Lower lobe of right lung (tissue), 2 donors: ENCODE results near the gene ZCCHC2. TPM values are rescaled to one million over a fixed set of nuclear protein-coding genes. Genes with fewer than 3 reads are reported as not detected.

Experiments
- ATAC-seq, 2 donors: fragments of 200-7000 bp; cut with Tn5 transposase; one replicate each; pipeline ENCODE4 v1.9.1; 2020 to 2022; ENCODE audit warnings: mild to moderate bottlenecking in 2 of 2, moderate library complexity in 2 of 2
- DNase-seq: peaks from one replicate; pipeline ENCODE4 v3.0.0-alpha.2; 2020
- H3K27ac ChIP-seq: fragments of 200-600 bp; one replicate; pipeline ENCODE4 v1.8.0; 2022
- H3K27me3 ChIP-seq: fragments of 200-600 bp; one replicate; pipeline ENCODE4 v1.8.0; 2022; ENCODE audit warnings: low read depth
- H3K36me3 ChIP-seq: fragments of 200-600 bp; one replicate; pipeline ENCODE4 v1.8.0; 2022; ENCODE audit warnings: mild to moderate bottlenecking
- H3K4me1 ChIP-seq: fragments of 200-600 bp; one replicate; pipeline ENCODE4 v1.8.0; 2022
- H3K4me3 ChIP-seq: fragments of 200-600 bp; one replicate; pipeline ENCODE4 v1.8.0; 2022; ENCODE audit warnings: mild to moderate bottlenecking
- H3K9me3 ChIP-seq: fragments of 200-600 bp; one replicate; pipeline ENCODE4 v1.8.0; 2022
- intact Hi-C: fragments of 100-400 bp; cut with DNase I; formaldehyde crosslinking; loops from one replicate; pipeline ENCODE4 v1.11.0; 2022
- total RNA-seq: library from RNA; stranded (reverse); fragmentation: NEBNext Ultra II Directional; extraction: Animal tissue kit (Norgen Biotek cat#: 25700); gene quantifications from one replicate; pipeline ENCODE4 v1.2.1, GENCODE V29; 2021
- TF ChIP-seq, protein P1 (sequence below): fragments of 200-600 bp; IDR thresholded peaks from one replicate; pipeline ENCODE4 v1.8.0; 2022; ENCODE audit warnings: antibody characterized with exemption, mild to moderate bottlenecking
- donor health status: DM: no; HTN: yes; CAD: no; lungs with severe emphysema.

Gene ZCCHC2
- total RNA-seq, 1 donor from 2014 or later = 51.9 TPM

DNA sequence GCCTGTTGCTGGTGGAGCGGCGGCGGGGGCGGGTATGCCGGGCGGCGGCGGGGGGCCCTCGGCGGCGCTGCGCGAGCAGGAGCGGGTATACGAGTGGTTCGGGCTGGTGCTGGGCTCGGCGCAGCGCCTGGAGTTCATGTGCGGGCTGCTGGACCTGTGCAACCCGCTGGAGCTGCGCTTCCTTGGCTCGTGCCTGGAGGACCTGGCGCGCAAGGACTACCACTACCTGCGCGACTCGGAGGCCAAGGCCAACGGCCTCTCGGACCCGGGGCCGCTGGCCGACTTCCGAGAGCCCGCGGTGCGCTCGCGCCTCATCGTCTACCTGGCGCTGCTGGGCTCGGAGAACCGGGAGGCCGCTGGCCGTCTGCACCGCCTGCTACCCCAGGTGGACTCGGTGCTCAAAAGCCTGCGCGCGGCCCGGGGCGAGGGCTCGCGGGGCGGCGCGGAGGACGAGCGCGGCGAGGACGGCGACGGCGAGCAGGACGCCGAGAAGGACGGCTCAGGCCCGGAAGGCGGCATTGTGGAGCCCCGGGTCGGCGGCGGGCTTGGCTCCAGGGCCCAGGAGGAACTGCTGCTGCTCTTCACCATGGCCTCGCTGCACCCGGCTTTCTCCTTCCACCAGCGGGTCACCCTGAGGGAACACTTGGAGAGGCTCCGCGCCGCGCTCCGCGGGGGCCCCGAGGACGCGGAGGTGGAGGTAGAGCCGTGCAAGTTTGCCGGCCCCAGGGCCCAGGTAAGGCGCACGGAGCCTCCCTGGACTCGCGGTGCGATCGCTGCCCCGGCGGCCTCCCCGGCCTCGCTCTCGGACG, 1.0 kb downstream of the ZCCHC2 start:
- no peaks in the 10 kb centered on the region for H3K9me3 ChIP-seq
- H3K27me3 ChIP-seq = no peaks in the 10 kb centered on the region
- peaks cover 38% of the 10 kb centered on the region for H3K4me1 ChIP-seq
- peak; percentile 76 for DNase-seq
- TF ChIP-seq, protein P1, sequence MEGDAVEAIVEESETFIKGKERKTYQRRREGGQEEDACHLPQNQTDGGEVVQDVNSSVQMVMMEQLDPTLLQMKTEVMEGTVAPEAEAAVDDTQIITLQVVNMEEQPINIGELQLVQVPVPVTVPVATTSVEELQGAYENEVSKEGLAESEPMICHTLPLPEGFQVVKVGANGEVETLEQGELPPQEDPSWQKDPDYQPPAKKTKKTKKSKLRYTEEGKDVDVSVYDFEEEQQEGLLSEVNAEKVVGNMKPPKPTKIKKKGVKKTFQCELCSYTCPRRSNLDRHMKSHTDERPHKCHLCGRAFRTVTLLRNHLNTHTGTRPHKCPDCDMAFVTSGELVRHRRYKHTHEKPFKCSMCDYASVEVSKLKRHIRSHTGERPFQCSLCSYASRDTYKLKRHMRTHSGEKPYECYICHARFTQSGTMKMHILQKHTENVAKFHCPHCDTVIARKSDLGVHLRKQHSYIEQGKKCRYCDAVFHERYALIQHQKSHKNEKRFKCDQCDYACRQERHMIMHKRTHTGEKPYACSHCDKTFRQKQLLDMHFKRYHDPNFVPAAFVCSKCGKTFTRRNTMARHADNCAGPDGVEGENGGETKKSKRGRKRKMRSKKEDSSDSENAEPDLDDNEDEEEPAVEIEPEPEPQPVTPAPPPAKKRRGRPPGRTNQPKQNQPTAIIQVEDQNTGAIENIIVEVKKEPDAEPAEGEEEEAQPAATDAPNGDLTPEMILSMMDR = no peak
- intact Hi-C loops = no loop called here
- H3K27ac ChIP-seq = peak overlapping the region; percentile 97
- peak overlapping the region; percentile 92 for H3K4me3 ChIP-seq
- ATAC-seq = peak in 1 of 2 donors; percentile 0
- no peaks in the 10 kb centered on the region for H3K36me3 ChIP-seq

DNA sequence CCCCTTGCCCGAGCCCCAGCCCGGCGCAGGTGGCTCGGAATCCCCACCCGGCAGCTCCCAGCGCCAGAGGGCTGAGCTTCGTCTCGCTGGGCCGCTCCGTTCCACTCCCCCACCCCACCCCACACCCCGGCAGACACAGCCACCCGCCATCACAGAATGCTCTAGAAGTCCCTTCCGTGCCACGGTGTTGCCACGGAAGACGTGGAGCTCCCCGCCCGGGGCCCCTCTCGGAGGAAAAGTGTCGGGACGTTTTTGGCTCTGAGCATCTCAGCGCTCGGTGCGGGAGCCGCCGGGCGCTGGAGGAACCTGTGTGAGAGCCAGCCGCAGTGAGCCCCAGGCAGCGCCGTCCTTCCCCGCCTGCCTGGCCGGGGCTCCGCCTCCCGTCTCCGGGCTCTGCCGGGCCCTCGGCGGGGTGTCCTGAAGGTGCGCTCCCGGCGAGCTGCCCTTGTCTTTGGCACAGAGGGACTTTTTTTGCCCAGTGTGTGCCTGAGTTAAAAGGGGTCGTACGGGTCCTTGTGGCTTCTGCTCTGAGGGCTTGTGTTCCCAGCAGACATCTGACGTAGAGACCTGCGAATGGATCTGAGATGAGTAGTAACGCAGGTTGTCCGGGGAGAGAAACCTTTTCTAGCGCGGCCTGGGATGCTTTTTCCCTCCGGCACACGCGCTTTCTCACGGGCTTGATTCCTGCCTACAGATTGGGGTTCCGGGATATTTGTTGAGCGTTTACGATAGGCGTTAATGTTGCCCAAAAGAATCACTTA, 1.8 kb downstream of the ZCCHC2 start:
- intact Hi-C loops = no loop called here
- Histone ChIP-seq H3K4me1 (peaks cover 40% of the 10 kb centered on the region), H3K36me3 (no peaks in the 10 kb centered on the region), H3K27me3 (no peaks in the 10 kb centered on the region), H3K4me3 (peak overlapping the region; percentile 92), H3K27ac (peak overlapping the region; percentile 97), H3K9me3 (no peaks in the 10 kb centered on the region)
- DNase-seq (peak; percentile 79), ATAC-seq (peak; percentile 36 to 51)
- TF ChIP-seq, protein P1 = no peak

DNA sequence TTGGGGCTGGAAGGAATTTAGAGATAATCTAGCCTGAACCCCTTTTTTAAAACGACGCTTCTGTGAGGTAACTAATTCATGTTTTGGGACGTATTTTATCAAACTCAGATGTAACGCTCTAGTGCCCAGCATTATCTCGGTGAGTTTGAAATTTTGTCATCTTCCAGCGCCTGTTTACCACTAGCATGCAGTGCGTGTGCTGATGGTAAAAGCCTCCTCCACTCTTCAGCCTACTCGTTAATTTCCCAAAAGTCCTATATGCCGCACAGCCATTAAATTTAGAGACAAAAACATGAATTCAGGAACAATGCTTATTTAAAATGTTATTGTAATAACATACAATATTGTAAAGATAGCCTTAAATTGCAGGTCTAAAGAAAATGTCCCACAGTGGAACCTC, 2.8 kb downstream of the ZCCHC2 start:
- TF ChIP-seq, protein P1 = no peak
- no peaks in the 10 kb centered on the region for H3K27me3 ChIP-seq
- no peak for DNase-seq
- no peaks in the 10 kb centered on the region for H3K9me3 ChIP-seq
- H3K4me3 ChIP-seq = peak overlapping the region; percentile 92
- H3K36me3 ChIP-seq = no peaks in the 10 kb centered on the region
- H3K27ac ChIP-seq = peak overlapping the region; percentile 97
- intact Hi-C loops = no loop called here
- H3K4me1 ChIP-seq = peaks cover 48% of the 10 kb centered on the region
- ATAC-seq = no peak

DNA sequence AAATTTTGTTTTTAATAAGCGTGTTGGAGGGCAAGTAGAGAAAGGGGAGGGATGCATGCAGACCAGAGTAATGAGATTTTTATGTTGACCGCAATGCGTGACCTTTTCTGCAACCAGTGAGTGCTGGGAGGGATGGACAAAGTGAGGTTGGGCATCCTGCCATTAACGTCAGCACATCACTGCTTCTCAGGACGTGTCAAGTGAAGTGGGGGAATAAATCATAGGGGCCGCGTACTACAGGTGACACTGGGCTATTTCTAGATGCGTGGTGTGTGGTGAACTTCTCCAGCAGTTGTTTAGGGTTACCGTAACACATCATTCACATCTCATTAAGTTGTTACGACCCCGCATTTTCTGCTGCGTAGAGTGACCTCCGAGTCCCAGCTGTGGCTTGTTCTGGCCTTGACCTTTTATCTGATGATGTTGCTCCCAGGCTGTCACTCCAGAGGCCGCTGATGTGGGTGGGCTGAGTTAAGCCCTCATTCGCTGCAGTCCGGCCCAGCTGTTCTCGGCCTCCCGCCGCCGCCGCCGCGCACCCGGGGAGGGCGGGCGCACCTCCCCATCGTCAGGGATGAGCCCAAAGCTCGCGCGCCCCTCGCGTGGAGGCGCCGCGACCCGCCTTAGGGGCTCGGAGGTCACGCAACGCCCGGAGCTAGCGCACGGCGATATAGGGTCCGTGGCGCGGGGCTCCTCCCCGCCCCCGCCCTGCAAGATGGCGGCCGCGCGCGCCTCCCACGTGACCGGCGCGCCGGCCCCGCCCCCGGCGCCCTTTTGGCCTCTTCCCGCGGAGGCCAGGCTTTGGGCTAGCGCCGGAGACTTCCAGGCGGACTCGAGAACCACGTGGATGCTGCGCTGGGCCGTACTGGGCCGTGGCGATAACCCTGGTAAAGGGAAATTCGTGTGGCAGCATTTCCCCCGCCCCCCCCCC, 3.5 kb downstream of the ZCCHC2 start:
- H3K36me3 ChIP-seq = no peaks in the 10 kb centered on the region
- H3K9me3 ChIP-seq = no peaks in the 10 kb centered on the region
- DNase-seq (peak; percentile 91), ATAC-seq (peak; percentile 63 to 70)
- TF ChIP-seq, protein P1 = no peak
- H3K4me1 ChIP-seq = peaks cover 47% of the 10 kb centered on the region
- H3K27me3 ChIP-seq = no peaks in the 10 kb centered on the region
- peak overlapping the region; percentile 97 for H3K27ac ChIP-seq
- intact Hi-C loops = no loop called here
- H3K4me3 ChIP-seq = peak overlapping the region; percentile 92

DNA sequence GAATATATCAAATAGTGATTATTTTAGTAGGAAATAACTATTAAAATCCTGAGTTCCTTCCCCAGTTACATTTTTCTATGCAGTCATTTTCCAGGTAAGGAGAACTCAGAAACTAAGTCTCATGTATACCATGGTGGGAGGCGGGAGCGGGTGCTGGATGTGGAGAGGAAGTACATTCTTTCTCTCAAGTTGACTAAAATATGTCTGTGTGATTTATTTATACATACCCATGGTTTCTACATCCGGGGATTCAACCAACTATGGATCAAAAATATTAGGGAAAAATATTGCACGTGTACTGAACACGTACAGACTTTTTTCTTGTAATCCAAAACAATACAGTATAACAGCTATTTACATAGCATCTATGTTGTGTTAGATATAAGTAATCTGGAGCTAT, 6.8 kb downstream of the ZCCHC2 start:
- Histone ChIP-seq H3K4me3 (no peak overlapping the region), H3K36me3 (no peaks in the 10 kb centered on the region), H3K27ac (no peak overlapping the region), H3K9me3 (no peaks in the 10 kb centered on the region), H3K27me3 (no peaks in the 10 kb centered on the region), H3K4me1 (peaks cover 42% of the 10 kb centered on the region)
- intact Hi-C loops = no loop called here
- TF ChIP-seq, protein P1 = no peak
- no peak for ATAC-seq
- no peak for DNase-seq
